GM12878 (cell line): Measurements from ENCODE around the gene NUP93. TPM values are rescaled to one million over a fixed set of nuclear protein-coding genes. Genes with fewer than 3 reads are reported as not detected.

Source experiments
- ATAC-seq: fragments of 200-7000 bp; cut with Tn5 transposase; 3 replicates; pipeline ENCODE4 v1.9.1; 2020; ENCODE audit warnings: mild to moderate bottlenecking, moderate library complexity
- BruUV-seq: library from RNA; stranded (reverse); fragments of 400-500 nt; replicated peaks from 2 replicates; lab custom pipeline; 2021; lab: Mats Ljungman, UMichigan
- CTCF ChIA-PET: fragments of 300-600 bp; sonication (Branson Sonifier 250); formaldehyde crosslinking; extraction: SDS; loops from one replicate; lab custom pipeline; 2021; ENCODE audit warnings: inconsistent platforms; lab: Yijun Ruan, JAX
- POLR2A ChIA-PET: fragments of 350-600 bp; formaldehyde crosslinking; extraction: SDS; loops from one replicate; lab custom pipeline; 2021; ENCODE audit warnings: inconsistent platforms; lab: Charles Lee
- RAD21 ChIA-PET: fragments of 300-600 bp; sonication (Branson Sonifier 250); formaldehyde crosslinking; loops from one replicate; lab custom pipeline; 2023; ENCODE audit warnings: antibody characterized with exemption; ENCODE audit not compliant: unreplicated experiment; lab: Charles Lee
- SMC1A ChIA-PET: fragments of 300-600 bp; sonication (Branson Sonifier 250); formaldehyde crosslinking; loops from one replicate; lab custom pipeline; 2023; ENCODE audit not compliant: unreplicated experiment, uncharacterized antibody; lab: Charles Lee
- DNase-seq: peaks from one replicate; pipeline ENCODE4 v3.0.0-alpha.2; 2011; ENCODE audit warnings: low read depth, low spot score
- FAIRE-seq: peaks from 3 replicates; lab custom pipeline; 2011; peaks lifted over from hg19 to GRCh38; lab: Jason Lieb, UNC
- H2AFZ ChIP-seq: 2 replicates; pipeline ENCODE4 v1.6.0; 2011; ENCODE audit warnings: low read depth, low read length, control low read depth; ENCODE audit not compliant: control insufficient read depth
- H3K27ac ChIP-seq: 2 replicates; pipeline ENCODE4 v1.5.1; 2011; ENCODE audit warnings: control low read depth; ENCODE audit not compliant: control insufficient read depth, insufficient read depth
- H3K27me3 ChIP-seq, 2 experiments: replicated peaks in 1 of 2; 2 replicates each; pipeline versions ENCODE4 v1.6.0 to v1.6.1; 2011; ENCODE audit warnings: low read length in 1 of 2; ENCODE audit not compliant: control insufficient read depth in 2 of 2, insufficient read depth in 2 of 2
- H3K36me3 ChIP-seq, 2 experiments: 2 replicates each; pipeline ENCODE4 v1.5.1; 2011; ENCODE audit warnings: low read length in 1 of 2; ENCODE audit not compliant: control insufficient read depth in 2 of 2, insufficient read depth in 2 of 2
- H3K4me1 ChIP-seq: 2 replicates; pipeline ENCODE4 v1.6.1; 2011; ENCODE audit warnings: mild to moderate bottlenecking, low read length, moderate library complexity, mixed read lengths; ENCODE audit not compliant: control insufficient read depth, insufficient read depth
- H3K4me2 ChIP-seq: 2 replicates; pipeline ENCODE4 v1.6.0; 2011; ENCODE audit warnings: control low read depth; ENCODE audit not compliant: control insufficient read depth, insufficient read depth
- H3K4me3 ChIP-seq: fragments of 200-600 bp; sonication (generic); 2 replicates; pipeline ENCODE4 v1.5.1; 2016
- H3K79me2 ChIP-seq: 2 replicates; pipeline ENCODE4 v1.6.0; 2011; ENCODE audit warnings: low read length; ENCODE audit not compliant: control insufficient read depth, insufficient read depth
- H3K9ac ChIP-seq: 2 replicates; pipeline ENCODE4 v1.8.0; 2011; ENCODE audit warnings: low read length, control low read depth, mixed read lengths; ENCODE audit not compliant: control insufficient read depth, insufficient read depth
- H3K9me3 ChIP-seq: replicated peaks from 3 replicates; pipeline ENCODE4 v1.5.1; 2011; ENCODE audit warnings: mild to moderate bottlenecking, low read length; ENCODE audit not compliant: control insufficient read depth, insufficient read depth
- H4K20me1 ChIP-seq: 2 replicates; pipeline ENCODE4 v1.6.0; 2011; ENCODE audit not compliant: control insufficient read depth, insufficient read depth
- ASH2L ChIP-seq: fragments of 300-600, 200-600 bp; sonication (generic); IDR thresholded peaks from 2 replicates; pipeline ENCODE4 v1.6.1; 2017; ENCODE audit warnings: low read depth, mild to moderate bottlenecking, borderline replicate concordance
- EED ChIP-seq: sonication (generic); IDR thresholded peaks from 2 replicates; pipeline ENCODE4 v1.6.1; 2016; ENCODE audit warnings: antibody characterized with exemption, low read depth
- IKZF2 ChIP-seq, 2 experiments: fragments of 450-650 bp; IDR thresholded peaks; 2 replicates each; pipeline ENCODE4 v1.6.1; 2017; ENCODE audit warnings: mild to moderate bottlenecking in 2 of 2, moderate library complexity in 2 of 2
- IRF4 ChIP-seq: IDR thresholded peaks from 2 replicates; pipeline ENCODE4 v1.6.1; 2011; ENCODE audit warnings: low read depth, low read length
- MYB ChIP-seq: fragments of 150-350 bp; IDR thresholded peaks from 2 replicates; pipeline ENCODE4 v1.6.1; 2014; ENCODE audit warnings: mild to moderate bottlenecking, low read depth, low read length, borderline replicate concordance
- NBN ChIP-seq: fragments of 450-650 bp; IDR thresholded peaks from 2 replicates; pipeline ENCODE4 v1.6.1; 2016
- RB1 ChIP-seq: fragments of 450-650 bp; formaldehyde crosslinking; IDR thresholded peaks from 2 replicates; pipeline ENCODE4 v1.6.1; 2017; ENCODE audit warnings: mild to moderate bottlenecking, borderline replicate concordance
- RCOR1 ChIP-seq: conservative IDR thresholded peaks from 2 replicates; pipeline ENCODE4 v1.6.1; 2012; ENCODE audit warnings: low read depth, low read length, improper control_type of control experiment
- SIX5 ChIP-seq: IDR thresholded peaks from 2 replicates; pipeline ENCODE4 v1.6.1; 2011; ENCODE audit warnings: mild to moderate bottlenecking, low read depth, low read length, moderate library complexity; ENCODE audit not compliant: severe bottlenecking
- SMAD1 ChIP-seq: fragments of 450-650 bp; IDR thresholded peaks from 2 replicates; pipeline ENCODE4 v1.6.1; 2018; ENCODE audit warnings: mild to moderate bottlenecking, low read depth; ENCODE audit not compliant: partially characterized antibody
- TCF12 ChIP-seq: IDR thresholded peaks from 2 replicates; pipeline ENCODE4 v1.6.1; 2011; ENCODE audit warnings: low read depth, mild to moderate bottlenecking, low read length
- YY1 ChIP-seq: IDR thresholded peaks from 2 replicates; pipeline ENCODE4 v1.6.1; 2011; ENCODE audit warnings: low read depth, mild to moderate bottlenecking, low read length
- WGBS: methylation state at CpG from one replicate; pipeline ENCODE4 v1.1.6; 2016; ENCODE audit warnings: low lambda C conversion rate; ENCODE audit not compliant: insufficient replicate concordance, insufficient coverage; ENCODE audit errors: missing lambda C conversion rate; 5-methylcytosine and 5-hydroxymethylcytosine counted together
- in situ Hi-C: fragments of 300-500 bp; cut with MboI; formaldehyde crosslinking; loops from 9 replicates; pipeline ENCODE4 v1.14.3; 2018; ENCODE audit warnings: mixed read lengths
- intact Hi-C: fragments of 100-400 bp; cut with micrococcal nuclease; formaldehyde crosslinking; loops from one replicate; pipeline ENCODE4 v1.14.2; 2022; ENCODE audit not compliant: unreplicated experiment
- polyA plus RNA-seq, 11 experiments: library from polyadenylated mRNA; depleted of rRNA in 4 of 11; unstranded in 6 of 11; stranded (reverse) in 5 of 11; fragments of >200 nt; fragmentation: Nextera tagmentation in 4 of 11; fragmentation: Illumina TruSeq in 1 of 11; extraction: Ambion mirVana in 4 of 11; extraction: Trizol in 1 of 11; gene quantifications; 1 replicate in 1 of 11; 2 replicates in 10 of 11; pipeline versions ENCODE4 v1.2.1 to v1.2.3, GENCODE V29; 2011 to 2016; ENCODE audit warnings: inconsistent platforms in 2 of 11, missing spikeins in 2 of 11, low read depth in 1 of 11
- total RNA-seq, 4 experiments: library from RNA; depleted of rRNA in 3 of 4; stranded (reverse); fragments of >200 nt in 3 of 4; fragmentation: Illumina TruSeq in 1 of 4; extraction: Trizol in 1 of 4; gene quantifications; 2 replicates each; pipeline versions ENCODE4 v1.2.1 to v1.2.3, GENCODE V29; 2013 to 2021
- TF ChIP-seq, protein P1 (sequence below): fragments of 450-650 bp; IDR thresholded peaks from 2 replicates; pipeline ENCODE4 v1.6.1; 2014; ENCODE audit warnings: mild to moderate bottlenecking
- TF ChIP-seq, protein P2 (sequence below): fragments of 450-650 bp; formaldehyde crosslinking; IDR thresholded peaks from 2 replicates; pipeline ENCODE4 v1.5.0; 2022; ENCODE audit warnings: mild to moderate bottlenecking, missing genetic modification characterization

Gene NUP93
- total and polyA plus RNA-seq, 10 of the 15 experiments (the other 5 are each of a cell fraction or from before 2014, with no cell fraction given), result 82.2 to 175 (median 101) TPM

DNA sequence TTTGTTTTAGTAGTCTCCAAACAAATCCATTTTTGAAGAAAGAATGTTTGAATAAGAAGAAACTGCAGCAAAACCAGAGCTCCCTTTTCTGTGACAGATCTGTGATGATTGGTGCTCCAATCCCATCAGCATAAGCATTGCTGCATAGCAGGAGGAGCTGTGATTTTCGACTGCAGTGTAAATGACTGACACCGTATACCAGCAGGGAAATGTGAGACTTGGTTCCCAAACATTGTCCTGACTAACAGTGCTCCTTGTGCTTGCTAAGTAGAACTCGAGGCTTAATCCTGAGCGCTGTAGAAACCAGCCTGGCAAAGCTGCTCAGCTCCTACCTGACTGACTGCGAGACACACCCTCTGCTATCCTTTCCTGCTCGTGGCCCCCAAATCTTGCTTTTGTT, 57.2 kb downstream of the NUP93 start:
- ChIA-PET SMC1A (interaction anchor here (1.1 to 1.8 kb wide), 8 partner anchors 9 to 211 kb away, joined by 3 to 7 read pairs (median 4); no protein-coding TSS in a partner anchor), RAD21 (no interaction called here), CTCF (interaction anchor here (1.3 to 1.5 kb wide), 2 partner anchors 10 to 86 kb away, joined by 3 to 6 read pairs; no protein-coding TSS in a partner anchor), POLR2A (no interaction called here)
- Histone ChIP-seq H3K4me1 (no peaks in the 10 kb centered on the region), H4K20me1 (no peaks in the 10 kb centered on the region), H3K27me3 (no peaks in the 10 kb centered on the region), H3K4me2 (no peak overlapping the region), H3K79me2 (no peaks in the 10 kb centered on the region), H3K9me3 (no peaks in the 10 kb centered on the region), H3K9ac (no peak overlapping the region), H2AFZ (no peak overlapping the region), H3K4me3 (no peak overlapping the region), H3K36me3 (no peaks in the 10 kb centered on the region), H3K27ac (no peak overlapping the region)
- intact Hi-C loops (no loop called here), in situ Hi-C loops (no loop called here)
- DNase-seq (no peak), ATAC-seq (no peak), FAIRE-seq (no peak)
- 96% methylated on average over 6 of the region's 6 CpGs for WGBS
- no TSS peak for BruUV-seq
- TF ChIP-seq IRF4 (no peak), RCOR1 (no peak)

DNA sequence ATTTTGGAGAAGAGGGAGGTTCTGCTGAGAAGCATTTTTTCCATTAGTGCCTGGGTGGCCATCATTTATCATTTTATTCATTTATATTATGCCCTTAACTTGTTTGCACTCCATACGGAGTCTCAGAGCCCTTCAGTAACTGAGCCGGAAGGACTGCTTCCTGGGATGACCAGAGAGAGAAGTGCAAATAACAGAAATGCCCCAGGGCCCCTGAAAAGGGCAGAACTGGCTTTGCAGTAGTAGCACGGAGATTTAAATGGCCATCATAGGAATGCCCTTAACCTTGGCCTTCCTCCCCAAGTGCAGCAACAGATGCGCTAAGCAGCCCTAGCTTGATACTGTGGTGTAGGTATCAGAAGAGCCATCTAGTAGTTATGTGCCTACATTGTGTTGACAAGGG, 58.5 kb downstream of the NUP93 start:
- no peak overlapping the region for H3K9ac ChIP-seq
- no peak overlapping the region for H2AFZ ChIP-seq
- BruUV-seq, result no TSS peak
- no peak for TF ChIP-seq RB1
- TF ChIP-seq, protein P1, sequence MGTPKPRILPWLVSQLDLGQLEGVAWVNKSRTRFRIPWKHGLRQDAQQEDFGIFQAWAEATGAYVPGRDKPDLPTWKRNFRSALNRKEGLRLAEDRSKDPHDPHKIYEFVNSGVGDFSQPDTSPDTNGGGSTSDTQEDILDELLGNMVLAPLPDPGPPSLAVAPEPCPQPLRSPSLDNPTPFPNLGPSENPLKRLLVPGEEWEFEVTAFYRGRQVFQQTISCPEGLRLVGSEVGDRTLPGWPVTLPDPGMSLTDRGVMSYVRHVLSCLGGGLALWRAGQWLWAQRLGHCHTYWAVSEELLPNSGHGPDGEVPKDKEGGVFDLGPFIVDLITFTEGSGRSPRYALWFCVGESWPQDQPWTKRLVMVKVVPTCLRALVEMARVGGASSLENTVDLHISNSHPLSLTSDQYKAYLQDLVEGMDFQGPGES, result no peak
- no peak for TF ChIP-seq ASH2L
- no peak for TF ChIP-seq NBN
- TF ChIP-seq SIX5, result no peak
- no peak for TF ChIP-seq EED
- no peak for TF ChIP-seq IKZF2 (IDR thresholded peaks at IDR 0.05)
- TF ChIP-seq, protein P2, sequence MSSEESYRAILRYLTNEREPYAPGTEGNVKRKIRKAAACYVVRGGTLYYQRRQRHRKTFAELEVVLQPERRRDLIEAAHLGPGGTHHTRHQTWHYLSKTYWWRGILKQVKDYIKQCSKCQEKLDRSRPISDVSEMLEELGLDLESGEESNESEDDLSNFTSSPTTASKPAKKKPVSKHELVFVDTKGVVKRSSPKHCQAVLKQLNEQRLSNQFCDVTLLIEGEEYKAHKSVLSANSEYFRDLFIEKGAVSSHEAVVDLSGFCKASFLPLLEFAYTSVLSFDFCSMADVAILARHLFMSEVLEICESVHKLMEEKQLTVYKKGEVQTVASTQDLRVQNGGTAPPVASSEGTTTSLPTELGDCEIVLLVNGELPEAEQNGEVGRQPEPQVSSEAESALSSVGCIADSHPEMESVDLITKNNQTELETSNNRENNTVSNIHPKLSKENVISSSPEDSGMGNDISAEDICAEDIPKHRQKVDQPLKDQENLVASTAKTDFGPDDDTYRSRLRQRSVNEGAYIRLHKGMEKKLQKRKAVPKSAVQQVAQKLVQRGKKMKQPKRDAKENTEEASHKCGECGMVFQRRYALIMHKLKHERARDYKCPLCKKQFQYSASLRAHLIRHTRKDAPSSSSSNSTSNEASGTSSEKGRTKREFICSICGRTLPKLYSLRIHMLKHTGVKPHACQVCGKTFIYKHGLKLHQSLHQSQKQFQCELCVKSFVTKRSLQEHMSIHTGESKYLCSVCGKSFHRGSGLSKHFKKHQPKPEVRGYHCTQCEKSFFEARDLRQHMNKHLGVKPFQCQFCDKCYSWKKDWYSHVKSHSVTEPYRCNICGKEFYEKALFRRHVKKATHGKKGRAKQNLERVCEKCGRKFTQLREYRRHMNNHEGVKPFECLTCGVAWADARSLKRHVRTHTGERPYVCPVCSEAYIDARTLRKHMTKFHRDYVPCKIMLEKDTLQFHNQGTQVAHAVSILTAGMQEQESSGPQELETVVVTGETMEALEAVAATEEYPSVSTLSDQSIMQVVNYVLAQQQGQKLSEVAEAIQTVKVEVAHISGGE, result no peak
- no peak for TF ChIP-seq TCF12
- TF ChIP-seq YY1, result no peak
- no peak for TF ChIP-seq SMAD1
- no peak for TF ChIP-seq MYB
- H3K4me1 ChIP-seq, result no peaks in the 10 kb centered on the region
- ATAC-seq (no peak), FAIRE-seq (no peak), DNase-seq (no peak)
- 96% methylated on average over 4 of the region's 4 CpGs for WGBS
- no peak overlapping the region for H3K4me2 ChIP-seq
- H3K36me3 ChIP-seq, result no peaks in the 10 kb centered on the region
- no peaks in the 10 kb centered on the region for H3K79me2 ChIP-seq
- ChIA-PET SMC1A (interaction anchor here (0.8 to 1.0 kb wide), 2 partner anchors 9 to 87 kb away, joined by 4 to 5 read pairs; no protein-coding TSS in a partner anchor), RAD21 (interaction anchor here (2.3 kb wide), 1 partner anchor 86 kb away, joined by 11 read pairs; no protein-coding TSS in a partner anchor), POLR2A (no interaction called here), CTCF (interaction anchor here (1.4 kb wide), 2 partner anchors 72 to 158 kb away, joined by 4 read pairs; no protein-coding TSS in a partner anchor)
- no peak overlapping the region for H3K4me3 ChIP-seq
- intact Hi-C loops (loop anchor here (2.0 kb wide), 1 partner anchor 212 kb away; no protein-coding TSS in a partner anchor), in situ Hi-C loops (no loop called here)
- no peaks in the 10 kb centered on the region for H3K9me3 ChIP-seq
- H3K27me3 ChIP-seq, result no peaks in the 10 kb centered on the region
- no peak overlapping the region for H3K27ac ChIP-seq
- H4K20me1 ChIP-seq, result no peaks in the 10 kb centered on the region
